Urinary bladder (tissue), 4 donors: ENCODE results near the gene KPNA6. TPM values are rescaled to one million over a fixed set of nuclear protein-coding genes. Genes with fewer than 3 reads are reported as not detected.
"Not testable (repeated sequence)": the region's sequence is repeated elsewhere in the genome, so short reads cannot be mapped to it uniquely, and the experiment has no call there.

Source experiments
- DNase-seq: peaks from one replicate; pipeline ENCODE4 v3.0.0-alpha.2; 2015; ENCODE audit errors: extremely low spot score
- H3K27ac ChIP-seq: one replicate; pipeline ENCODE4 v1.5.1; 2013; ENCODE audit warnings: low read depth, mild to moderate bottlenecking, moderate library complexity
- H3K36me3 ChIP-seq: one replicate; pipeline ENCODE4 v1.6.1; 2013; ENCODE audit warnings: mild to moderate bottlenecking, moderate library complexity; ENCODE audit not compliant: insufficient read depth
- H3K4me1 ChIP-seq: one replicate; pipeline ENCODE4 v1.6.1; 2013; ENCODE audit warnings: mild to moderate bottlenecking, moderate library complexity; ENCODE audit not compliant: insufficient read depth
- H3K4me3 ChIP-seq: one replicate; pipeline ENCODE4 v1.5.1; 2013; ENCODE audit warnings: low read depth, low read length
- WGBS: extraction: QIAGEN DNeasy Blood & Tissue Kit; methylation state at CpG from one replicate; pipeline ENCODE4 v1.1.7; 2013; 5-methylcytosine and 5-hydroxymethylcytosine counted together
- polyA plus RNA-seq: library from polyadenylated mRNA; stranded (reverse); fragments of 200-250 nt; gene quantifications from one replicate; pipeline ENCODE4 v1.2.3, GENCODE V29; 2013
- total RNA-seq: library from RNA; depleted of rRNA; stranded (reverse); fragments of >200 nt; gene quantifications from one replicate; pipeline ENCODE4 v1.2.3, GENCODE V29; 2014
- donor health status: healthy with polysubstance abuse.
- donor health status: healthy.

The KPNA6 gene
- total and polyA plus RNA-seq, 2 donors = 17.1 to 27.8 TPM

DNA sequence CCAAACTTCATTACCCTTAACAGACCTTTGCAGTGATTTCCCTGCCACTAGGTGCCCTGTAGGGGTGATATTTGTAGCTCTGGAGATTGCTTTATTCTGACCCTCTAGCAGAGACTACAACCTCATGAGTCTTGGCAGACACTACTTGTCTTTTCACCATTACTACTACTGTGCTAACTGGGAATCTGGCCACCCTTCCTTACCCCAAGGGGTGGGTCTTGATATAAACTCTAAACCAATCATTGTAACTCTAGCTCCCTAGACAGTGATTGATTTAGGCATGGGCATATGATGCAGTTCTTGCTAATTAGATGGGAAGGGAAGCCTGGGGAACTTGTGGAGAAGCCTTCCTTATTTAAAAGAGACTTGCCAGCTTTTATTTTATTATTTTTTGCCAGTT lies 3.9 kb downstream of the KPNA6 start:
- no peaks in the 10 kb centered on the region for H3K36me3 ChIP-seq
- no peaks in the 10 kb centered on the region for H3K4me1 ChIP-seq
- DNase-seq = no peak
- H3K4me3 ChIP-seq = no peak overlapping the region
- H3K27ac ChIP-seq = no peak overlapping the region

DNA sequence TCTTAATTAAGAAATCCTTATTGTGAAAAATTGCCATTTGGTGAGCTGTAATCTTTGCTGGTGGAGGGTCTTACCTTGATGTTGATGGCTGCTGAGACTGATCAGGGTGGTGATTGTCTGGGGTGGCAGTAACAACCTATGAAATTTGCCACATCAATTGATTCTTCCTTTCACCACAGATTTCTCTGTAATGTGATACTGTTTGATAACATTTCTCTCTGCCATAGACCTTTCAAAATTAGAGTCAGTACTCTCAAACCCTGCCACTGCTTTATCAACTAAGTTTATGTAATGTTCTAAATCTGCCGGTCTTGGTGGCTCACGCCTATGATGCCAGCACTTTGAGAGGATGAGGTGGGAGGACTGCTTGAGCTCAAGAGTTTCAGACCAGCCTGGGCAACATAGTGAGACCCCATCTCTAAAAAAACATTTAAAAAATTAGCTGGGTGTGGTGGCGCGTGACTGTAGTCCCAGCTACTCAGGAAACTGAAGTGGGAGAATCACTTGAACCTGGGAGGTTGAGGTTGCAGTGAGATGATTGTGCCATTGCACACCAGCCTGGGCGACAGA lies 5.0 kb downstream of the KPNA6 start:
- 82% methylated on average over 5 of the region's 5 CpGs for WGBS
- Histone ChIP-seq H3K4me1 (no peaks in the 10 kb centered on the region), H3K27ac (no peak overlapping the region), H3K36me3 (no peaks in the 10 kb centered on the region), H3K4me3 (no peak overlapping the region)
- DNase-seq = no peak

DNA sequence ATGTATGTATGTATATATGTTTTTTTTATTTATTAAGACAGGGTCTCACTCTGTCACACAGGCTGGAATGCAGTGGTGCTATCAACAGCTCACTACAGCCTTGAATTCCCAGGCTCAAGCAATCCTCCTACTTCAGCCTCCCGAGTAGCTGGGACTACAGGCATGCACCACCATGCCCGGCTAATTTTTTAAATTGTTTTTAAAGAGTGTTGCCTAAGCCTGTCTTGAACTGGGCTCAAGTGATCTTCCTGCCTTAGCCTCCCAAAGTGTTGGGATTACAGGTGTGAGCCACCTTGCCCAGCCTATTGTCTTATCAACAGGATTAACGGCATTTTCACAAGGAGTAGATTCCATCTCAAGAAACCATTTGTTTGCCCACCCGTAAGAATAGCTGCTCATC lies 5.6 kb downstream of the KPNA6 start:
- not testable (repeated sequence) for H3K27ac ChIP-seq, H3K4me1 ChIP-seq, DNase-seq, H3K4me3 ChIP-seq, H3K36me3 ChIP-seq
- WGBS = 92% methylated on average over 4 of the region's 4 CpGs

DNA sequence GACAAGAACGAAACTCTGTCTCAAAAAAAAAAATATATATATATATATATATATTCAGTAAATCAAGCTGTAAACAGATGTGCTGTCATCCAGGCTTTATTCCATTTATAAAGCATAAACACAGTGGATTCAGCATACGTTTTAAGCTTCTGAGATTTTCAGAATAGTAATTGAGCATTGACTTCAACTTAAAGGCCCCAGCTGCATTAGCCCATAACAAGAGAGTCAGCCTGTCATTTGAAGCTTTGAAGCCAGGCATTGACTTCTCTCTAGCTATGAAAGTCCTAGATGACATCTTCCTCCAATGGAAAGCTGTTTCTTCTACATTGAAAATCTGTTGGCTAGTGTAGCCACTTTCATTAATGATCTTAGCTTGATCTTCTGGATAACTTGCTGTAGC lies 6.6 kb downstream of the KPNA6 start:
- no peaks in the 10 kb centered on the region for H3K4me1 ChIP-seq
- no peak overlapping the region for H3K4me3 ChIP-seq
- H3K27ac ChIP-seq = no peak overlapping the region
- H3K36me3 ChIP-seq = no peaks in the 10 kb centered on the region
- no peak for DNase-seq
- WGBS = 69% methylated on average over 2 of the region's 2 CpGs

DNA sequence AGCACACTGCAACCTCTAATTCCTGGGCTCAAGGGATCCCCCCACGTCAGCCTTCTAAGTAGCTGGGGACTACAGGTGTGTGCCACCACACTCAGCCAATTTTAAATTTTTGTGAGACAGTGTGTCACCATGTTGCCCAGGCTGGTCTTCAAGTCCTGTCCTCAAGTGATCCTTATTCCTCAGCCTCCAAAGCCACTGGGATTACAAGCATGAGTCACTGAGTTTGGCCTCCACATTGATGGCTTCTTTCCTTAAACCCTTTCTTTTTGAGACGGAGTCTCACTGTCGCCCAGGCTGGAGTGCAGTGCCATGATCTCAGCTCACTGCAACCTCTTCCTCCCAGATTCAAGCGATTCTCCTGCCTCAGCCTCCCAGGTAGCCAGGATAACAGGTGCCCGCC lies 7.6 kb downstream of the KPNA6 start:
- Histone ChIP-seq H3K4me1 (no peaks in the 10 kb centered on the region), H3K4me3 (no peak overlapping the region), H3K27ac (no peak overlapping the region), H3K36me3 (no peaks in the 10 kb centered on the region)
- WGBS = 85% methylated on average over 5 of the region's 5 CpGs
- no peak for DNase-seq

DNA sequence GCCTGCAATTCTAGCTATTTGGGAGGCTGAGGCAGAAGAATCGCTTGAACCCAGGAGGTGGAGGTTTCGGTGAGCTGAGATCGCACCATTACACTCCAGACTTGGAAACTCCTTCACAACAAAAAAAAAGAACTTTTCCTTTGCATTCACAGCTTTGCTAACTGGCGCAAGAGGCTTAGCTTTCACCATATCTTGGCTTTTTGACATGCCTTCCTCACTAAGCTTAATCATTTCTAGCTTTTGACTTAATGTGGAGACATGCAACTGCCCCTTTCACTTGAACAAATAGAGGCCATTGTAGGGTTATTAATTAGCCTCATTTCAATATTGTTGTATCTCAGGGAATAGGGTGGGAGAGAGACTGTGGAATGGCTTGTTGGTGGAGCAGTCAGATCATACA lies 8.7 kb downstream of the KPNA6 start:
- H3K27ac ChIP-seq = no peak overlapping the region
- DNase-seq = no peak

DNA sequence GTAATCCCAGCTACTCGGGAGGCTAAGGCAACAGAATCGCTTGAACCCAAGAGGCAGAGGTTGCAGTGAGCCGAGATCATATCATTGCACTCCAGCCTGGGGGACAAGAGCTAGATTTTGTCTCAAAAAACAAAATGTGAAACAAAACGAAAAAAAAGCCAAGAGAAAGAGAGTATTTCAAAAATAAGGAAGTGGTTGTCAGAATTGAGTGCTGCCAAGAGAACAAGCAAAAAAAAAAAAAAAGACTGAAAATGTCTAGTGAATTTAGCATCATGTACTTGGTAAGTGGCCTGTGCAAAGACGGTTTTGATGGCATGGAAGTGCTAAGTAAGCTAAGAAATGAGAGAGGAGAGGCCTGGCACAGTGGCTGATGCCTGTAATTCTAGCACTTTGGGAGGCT lies 14.3 kb downstream of the KPNA6 start:
- 72% methylated on average over 5 of the region's 5 CpGs for WGBS

More for the DNA sequence above, 8.7 kb downstream of the KPNA6 start:
- Histone ChIP-seq H3K4me3 (no peak overlapping the region), H3K4me1 (no peaks in the 10 kb centered on the region), H3K36me3 (no peaks in the 10 kb centered on the region)
- 96% methylated on average over 4 of the region's 4 CpGs for WGBS

DNA sequence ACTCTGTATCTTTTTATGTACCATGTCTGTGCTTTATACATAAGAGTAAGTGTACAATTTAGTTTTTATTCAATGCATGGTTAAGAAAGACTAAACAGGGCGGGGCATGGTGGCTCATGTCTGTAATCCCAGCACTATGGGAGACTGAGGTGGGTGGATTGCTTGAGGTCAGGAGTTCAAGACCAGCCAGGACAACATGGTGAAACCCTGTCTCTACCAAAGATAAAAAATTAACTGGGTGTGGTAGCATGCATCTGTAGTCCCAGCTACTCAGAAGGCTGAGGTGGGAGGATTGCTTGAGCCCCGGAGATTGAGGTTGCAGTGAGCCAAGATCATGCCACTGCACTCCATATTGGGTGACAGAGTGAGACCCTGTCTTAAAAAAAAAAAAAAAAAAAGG lies 15.5 kb downstream of the KPNA6 start:
- not testable (repeated sequence) for H3K4me1 ChIP-seq, DNase-seq, H3K4me3 ChIP-seq, H3K36me3 ChIP-seq, H3K27ac ChIP-seq
- 93% methylated on average over 2 of the region's 2 CpGs for WGBS

More for the DNA sequence above, 14.3 kb downstream of the KPNA6 start:
- H3K36me3 ChIP-seq = no peaks in the 10 kb centered on the region
- no peak overlapping the region for H3K4me3 ChIP-seq
- no peak overlapping the region for H3K27ac ChIP-seq
- no peak for DNase-seq
- no peaks in the 10 kb centered on the region for H3K4me1 ChIP-seq

DNA sequence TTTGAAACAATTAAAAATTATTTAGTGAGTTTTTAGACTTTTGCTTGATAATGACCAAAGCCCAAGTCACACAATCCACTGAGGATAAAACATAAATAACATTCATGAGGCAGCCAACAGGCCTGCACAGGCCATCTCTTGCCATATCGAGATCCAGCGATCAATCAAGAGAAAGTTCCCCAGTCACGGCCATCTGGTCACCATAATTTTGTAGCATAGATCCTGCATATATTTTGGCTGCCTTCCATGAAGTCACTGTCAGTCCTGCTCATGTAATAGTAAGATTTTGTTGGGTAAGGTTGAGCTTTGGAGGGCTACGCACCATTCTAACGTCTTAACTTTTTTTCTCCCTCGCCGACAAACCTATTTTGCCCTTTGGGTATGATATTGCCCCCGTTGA lies 17.5 kb downstream of the KPNA6 start:
- Histone ChIP-seq H3K27ac (no peak overlapping the region), H3K4me3 (no peak overlapping the region), H3K4me1 (no peaks in the 10 kb centered on the region), H3K36me3 (no peaks in the 10 kb centered on the region)
- 90% methylated on average over 8 of the region's 8 CpGs for WGBS
- no peak for DNase-seq

DNA sequence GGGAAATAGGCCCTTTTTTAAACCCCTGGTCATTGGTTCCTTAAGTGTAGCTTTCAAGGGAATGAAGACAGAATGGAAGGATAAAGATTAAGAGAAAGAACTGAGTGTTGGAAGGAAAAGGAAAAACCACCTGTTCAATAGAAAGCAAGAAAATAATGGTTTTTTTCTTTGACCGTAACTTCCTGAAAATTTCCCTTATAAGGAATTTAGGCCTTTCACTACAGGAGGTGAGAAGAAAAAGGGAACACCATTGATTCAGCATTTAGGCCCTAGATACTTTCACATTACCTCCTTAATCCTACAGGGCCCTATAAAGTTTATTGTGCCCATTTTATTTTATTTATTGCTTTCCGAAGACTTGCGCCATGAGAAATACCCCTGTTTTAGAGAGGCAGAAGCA lies 18.9 kb downstream of the KPNA6 start:
- no peak overlapping the region for H3K27ac ChIP-seq
- no peak overlapping the region for H3K4me3 ChIP-seq
- 98% methylated on average over 3 of the region's 3 CpGs for WGBS
- H3K4me1 ChIP-seq = no peaks in the 10 kb centered on the region
- H3K36me3 ChIP-seq = no peaks in the 10 kb centered on the region
- no peak for DNase-seq

DNA sequence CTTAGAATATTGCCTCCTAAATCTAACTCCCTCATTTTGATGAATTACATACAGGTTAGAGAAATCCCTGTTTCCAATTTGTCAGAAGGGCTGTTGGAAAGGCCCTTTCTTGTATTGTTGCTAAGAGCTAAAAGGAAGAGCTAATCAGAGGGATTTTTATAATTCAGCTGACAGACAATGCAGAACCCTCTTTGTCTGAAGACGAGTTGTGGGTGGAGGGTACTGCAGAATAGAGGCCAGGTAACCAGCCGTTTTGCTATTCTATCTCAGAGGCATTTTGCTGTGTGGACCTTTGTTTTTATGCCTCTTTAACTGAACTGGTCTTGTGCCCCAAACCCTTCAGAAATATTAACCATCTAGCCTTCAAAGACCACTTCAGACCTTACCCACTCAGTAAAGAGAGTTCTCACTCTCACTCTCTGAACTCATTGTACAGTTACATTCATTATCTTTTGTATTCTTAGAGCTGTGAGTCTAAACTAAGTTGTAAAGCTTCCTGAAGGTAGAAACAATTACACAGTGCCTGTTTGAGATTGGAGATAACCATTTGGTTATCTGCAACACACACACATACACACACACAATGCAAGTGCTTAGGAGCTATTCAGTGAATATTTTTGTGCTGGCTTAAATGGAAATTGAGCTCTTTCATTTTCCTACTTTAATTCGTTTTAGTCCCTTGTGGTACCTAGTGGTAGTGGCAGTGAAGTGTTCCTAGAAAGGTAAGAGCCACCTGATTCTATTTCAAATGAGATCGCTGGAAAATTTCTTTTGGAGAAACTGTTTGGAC lies 19.7 kb downstream of the KPNA6 start:
- Histone ChIP-seq H3K27ac (no peak overlapping the region), H3K36me3 (no peaks in the 10 kb centered on the region), H3K4me3 (no peak overlapping the region), H3K4me1 (no peaks in the 10 kb centered on the region)
- WGBS = 76% methylated on average over 4 of the region's 4 CpGs
- no peak for DNase-seq

DNA sequence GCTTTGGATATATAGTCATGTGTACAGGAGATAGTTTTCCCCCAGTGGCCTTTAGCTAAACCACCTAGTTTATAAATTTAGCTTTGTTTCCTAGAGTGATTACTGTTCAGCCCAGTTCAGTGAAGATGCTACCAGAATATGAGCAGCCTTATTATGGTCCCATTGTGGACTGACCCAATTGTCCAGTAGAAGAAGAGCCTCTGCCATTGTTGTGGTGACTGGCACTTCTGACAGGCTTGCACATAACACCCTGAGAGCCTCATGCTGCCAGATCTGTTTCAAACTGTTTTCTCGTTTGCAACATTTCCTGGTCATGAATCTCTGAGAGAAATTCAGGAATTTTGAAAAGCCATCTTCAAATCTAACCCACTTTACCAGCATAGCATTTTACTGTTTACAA lies 20.6 kb downstream of the KPNA6 start:
- H3K4me3 ChIP-seq = no peak overlapping the region
- H3K36me3 ChIP-seq = no peaks in the 10 kb centered on the region
- no peaks in the 10 kb centered on the region for H3K4me1 ChIP-seq
- no peak for DNase-seq
- 61% methylated on average over 1 of the region's 1 CpG for WGBS
- H3K27ac ChIP-seq = no peak overlapping the region

DNA sequence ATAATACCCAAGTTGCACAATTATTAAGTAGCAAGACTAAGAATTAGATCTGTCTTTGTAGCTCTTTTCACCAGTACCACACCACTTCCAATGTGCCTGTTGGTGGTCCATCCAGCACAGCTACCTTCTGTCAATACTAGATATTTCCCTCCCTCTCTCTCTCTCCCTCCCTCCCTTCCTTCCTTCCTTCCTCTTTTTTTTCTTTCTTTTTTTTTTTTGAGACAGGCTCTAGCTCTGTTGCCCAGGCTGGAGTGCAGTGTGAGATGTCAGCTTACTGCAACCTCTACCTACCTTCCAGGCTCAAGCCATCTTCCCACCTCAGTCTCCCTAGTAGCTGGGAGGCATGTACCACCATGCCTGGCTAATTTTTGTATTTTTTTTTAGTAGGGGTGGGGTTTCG lies 21.1 kb downstream of the KPNA6 start:
- no peak for DNase-seq
- H3K4me1 ChIP-seq = no peaks in the 10 kb centered on the region
- H3K36me3 ChIP-seq = no peaks in the 10 kb centered on the region

DNA sequence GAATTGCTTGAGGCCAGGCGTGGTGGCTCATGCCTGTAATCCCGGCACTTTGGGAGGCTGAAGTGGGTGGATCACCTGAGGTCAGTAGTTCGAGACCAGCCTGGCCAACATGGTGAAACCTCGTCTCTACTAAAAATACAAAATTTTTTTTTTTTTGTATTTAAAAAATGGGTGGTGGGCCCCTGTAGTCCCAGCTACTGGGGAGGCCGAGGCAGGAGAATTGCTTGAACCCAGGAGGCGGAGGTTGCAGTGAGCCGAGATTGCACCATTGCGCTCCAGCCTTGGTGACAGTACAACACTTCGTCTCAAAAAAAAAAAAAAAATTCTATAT lies 26.1 kb downstream of the KPNA6 start:
- WGBS = 95% methylated on average over 9 of the region's 9 CpGs
- H3K27ac ChIP-seq, H3K36me3 ChIP-seq, H3K4me3 ChIP-seq, H3K4me1 ChIP-seq, DNase-seq: not testable (repeated sequence)

More for the DNA sequence above, 21.1 kb downstream of the KPNA6 start:
- Histone ChIP-seq H3K27ac (no peak overlapping the region), H3K4me3 (no peak overlapping the region)
- WGBS = 97% methylated on average over 1 of the region's 1 CpG
